ENCODE measurements around the gene PPIH. TPM values are rescaled to one million over a fixed set of nuclear protein-coding genes. Genes with fewer than 3 reads are reported as not detected.

PPIH gene
- total RNA-seq, 1 donor from 2014 or later: 28.5 TPM

GRCh38 chr1:42692911-42693310 is 34.7 kb downstream of the PPIH start:
- FAIRE-seq (no peak), DNase-seq (ENCODE audit: low read depth) (no peak)
- peaks cover 36% of the 10 kb centered on the region for H3K36me3 ChIP-seq (ENCODE audit: insufficient read depth, low read length)
- Mint-ChIP-seq H3K36me3 (ENCODE audit: low read depth, unreplicated experiment) (peaks cover 3% of the 10 kb centered on the region), H3K4me3 (ENCODE audit: unreplicated experiment) (no peak overlapping the region), H3K27me3 (ENCODE audit: low read depth, unreplicated experiment) (no peaks in the 10 kb centered on the region), H3K9me3 (ENCODE audit: unreplicated experiment) (no peaks in the 10 kb centered on the region), H3K27ac (ENCODE audit: unreplicated experiment) (no peak overlapping the region), H3K4me1 (ENCODE audit: low read depth, unreplicated experiment) (peaks cover 27% of the 10 kb centered on the region)
- H3K4me3 ChIP-seq (ENCODE audit: insufficient read depth, low read depth, low read length): no peak overlapping the region
- H3K9me3 ChIP-seq (ENCODE audit: insufficient read depth, low read depth, low read length): no peaks in the 10 kb centered on the region
- TF ChIP-seq CTCF (IDR thresholded peaks at IDR 0.05; ENCODE audit: insufficient read depth, low read depth, low read length): no peak
- H3K27me3 ChIP-seq (ENCODE audit: insufficient read depth, low read length): no peaks in the 10 kb centered on the region
- H4K20me1 ChIP-seq (ENCODE audit: insufficient read depth, low read length): peaks cover 98% of the 10 kb centered on the region
- H3K4me2 ChIP-seq (ENCODE audit: low read length): no peak overlapping the region
- no peak overlapping the region for H3K9ac ChIP-seq (ENCODE audit: low read length)
- H3K4me1 ChIP-seq (ENCODE audit: insufficient read depth, low read length): peaks cover 2% of the 10 kb centered on the region
- no peak overlapping the region for H3K27ac ChIP-seq (ENCODE audit: low read depth, low read length)
- peaks cover 98% of the 10 kb centered on the region for H3K79me2 ChIP-seq (ENCODE audit: insufficient read depth, low read length)
- no peak overlapping the region for H2AFZ ChIP-seq (ENCODE audit: low read depth, low read length)

- no peak for TF ChIP-seq EZH2 (IDR thresholded peaks at IDR 0.05; ENCODE audit: insufficient read depth, low read length)
- TF ChIP-seq CTCF (IDR thresholded peaks at IDR 0.05; ENCODE audit: insufficient read depth, low read depth, low read length): no peak
- no peaks in the 10 kb centered on the region for H3K27me3 Mint-ChIP-seq (ENCODE audit: low read depth, unreplicated experiment)
- Histone ChIP-seq H3K9ac (ENCODE audit: low read length) (no peak overlapping the region), H3K4me3 (ENCODE audit: insufficient read depth, low read depth, low read length) (no peak overlapping the region), H3K79me2 (ENCODE audit: insufficient read depth, low read length) (peaks cover 75% of the 10 kb centered on the region), H3K27ac (ENCODE audit: low read depth, low read length) (no peak overlapping the region), H3K27me3 (ENCODE audit: insufficient read depth, low read length) (no peaks in the 10 kb centered on the region), H2AFZ (ENCODE audit: low read depth, low read length) (no peak overlapping the region), H3K4me2 (ENCODE audit: low read length) (no peak overlapping the region), H3K4me1 (ENCODE audit: insufficient read depth, low read length) (no peaks in the 10 kb centered on the region), H4K20me1 (ENCODE audit: insufficient read depth, low read length) (peaks cover 77% of the 10 kb centered on the region), H3K36me3 (ENCODE audit: insufficient read depth, low read length) (peaks cover 78% of the 10 kb centered on the region), H3K9me3 (ENCODE audit: insufficient read depth, low read depth, low read length) (no peaks in the 10 kb centered on the region)
- peaks cover 3% of the 10 kb centered on the region for H3K4me1 Mint-ChIP-seq (ENCODE audit: low read depth, unreplicated experiment)
- peak overlapping the region; percentile 54 for H3K27ac Mint-ChIP-seq (ENCODE audit: unreplicated experiment)
- peaks cover 8% of the 10 kb centered on the region for H3K36me3 Mint-ChIP-seq (ENCODE audit: low read depth, unreplicated experiment)
- H3K4me3 Mint-ChIP-seq (ENCODE audit: unreplicated experiment): no peak overlapping the region
- H3K9me3 Mint-ChIP-seq (ENCODE audit: unreplicated experiment): no peaks in the 10 kb centered on the region
- FAIRE-seq (no peak), DNase-seq (ENCODE audit: low read depth) (no peak)
Observed at GRCh38 chr1:42698081-42698813, 40.0 kb downstream of the PPIH start.

GRCh38 chr1:42700006-42700405 is 41.8 kb downstream of the PPIH start:
- H3K4me2 ChIP-seq (ENCODE audit: low read length): no peak overlapping the region
- no peak overlapping the region for H3K4me3 ChIP-seq (ENCODE audit: insufficient read depth, low read depth, low read length)
- Mint-ChIP-seq H3K9me3 (ENCODE audit: unreplicated experiment) (no peaks in the 10 kb centered on the region), H3K36me3 (ENCODE audit: low read depth, unreplicated experiment) (peaks cover 17% of the 10 kb centered on the region), H3K4me3 (ENCODE audit: unreplicated experiment) (no peak overlapping the region), H3K4me1 (ENCODE audit: low read depth, unreplicated experiment) (peaks cover 3% of the 10 kb centered on the region), H3K27me3 (ENCODE audit: low read depth, unreplicated experiment) (no peaks in the 10 kb centered on the region), H3K27ac (ENCODE audit: unreplicated experiment) (no peak overlapping the region)
- no peak overlapping the region for H3K27ac ChIP-seq (ENCODE audit: low read depth, low read length)
- no peak overlapping the region for H2AFZ ChIP-seq (ENCODE audit: low read depth, low read length)
- no peaks in the 10 kb centered on the region for H3K9me3 ChIP-seq (ENCODE audit: insufficient read depth, low read depth, low read length)
- TF ChIP-seq EZH2 (IDR thresholded peaks at IDR 0.05; ENCODE audit: insufficient read depth, low read length): no peak
- no peak for TF ChIP-seq CTCF (IDR thresholded peaks at IDR 0.05; ENCODE audit: insufficient read depth, low read depth, low read length)
- H3K36me3 ChIP-seq (ENCODE audit: insufficient read depth, low read length): peaks cover 83% of the 10 kb centered on the region
- H3K9ac ChIP-seq (ENCODE audit: low read length): no peak overlapping the region
- no peaks in the 10 kb centered on the region for H3K4me1 ChIP-seq (ENCODE audit: insufficient read depth, low read length)
- FAIRE-seq: no peak
- H3K27me3 ChIP-seq (ENCODE audit: insufficient read depth, low read length): no peaks in the 10 kb centered on the region
- peaks cover 70% of the 10 kb centered on the region for H4K20me1 ChIP-seq (ENCODE audit: insufficient read depth, low read length)
- H3K79me2 ChIP-seq (ENCODE audit: insufficient read depth, low read length): peaks cover 62% of the 10 kb centered on the region
- no peak for DNase-seq (ENCODE audit: low read depth)
